Kidney epithelial cell (primary cell): ENCODE measurements around the gene ATF4. TPM values are rescaled to one million over a fixed set of nuclear protein-coding genes. Genes with fewer than 3 reads are reported as not detected.

Experiments
- DNase-seq: peaks from one replicate; pipeline ENCODE4 v3.0.0-alpha.2; 2010; ENCODE audit warnings: low read depth
- H3K27me3 ChIP-seq: 2 replicates; pipeline ENCODE4 v1.6.0; 2011; ENCODE audit warnings: low read length; ENCODE audit not compliant: control insufficient read depth, insufficient read depth
- H3K36me3 ChIP-seq: 2 replicates; pipeline ENCODE4 v1.5.1; 2011; ENCODE audit warnings: low read length; ENCODE audit not compliant: control insufficient read depth, insufficient read depth
- H3K4me3 ChIP-seq: 2 replicates; pipeline ENCODE4 v1.5.1; 2011; ENCODE audit warnings: low read depth, mild to moderate bottlenecking, control low read depth, low read length
- total RNA-seq: library from RNA; depleted of rRNA; stranded (reverse); fragments of >200 nt; gene quantifications from 2 replicates; pipeline ENCODE4 v1.2.3, GENCODE V29; 2015
- TF ChIP-seq, protein P1 (sequence below): IDR thresholded peaks from 2 replicates; pipeline ENCODE4 v1.5.1; 2011; ENCODE audit warnings: mild to moderate bottlenecking, moderate library complexity, low read length, control low read depth, inconsistent platforms; ENCODE audit not compliant: insufficient read depth, poor library complexity, severe bottlenecking

ATF4 gene
- total RNA-seq, 1 donor from 2014 or later = 763 TPM

DNA sequence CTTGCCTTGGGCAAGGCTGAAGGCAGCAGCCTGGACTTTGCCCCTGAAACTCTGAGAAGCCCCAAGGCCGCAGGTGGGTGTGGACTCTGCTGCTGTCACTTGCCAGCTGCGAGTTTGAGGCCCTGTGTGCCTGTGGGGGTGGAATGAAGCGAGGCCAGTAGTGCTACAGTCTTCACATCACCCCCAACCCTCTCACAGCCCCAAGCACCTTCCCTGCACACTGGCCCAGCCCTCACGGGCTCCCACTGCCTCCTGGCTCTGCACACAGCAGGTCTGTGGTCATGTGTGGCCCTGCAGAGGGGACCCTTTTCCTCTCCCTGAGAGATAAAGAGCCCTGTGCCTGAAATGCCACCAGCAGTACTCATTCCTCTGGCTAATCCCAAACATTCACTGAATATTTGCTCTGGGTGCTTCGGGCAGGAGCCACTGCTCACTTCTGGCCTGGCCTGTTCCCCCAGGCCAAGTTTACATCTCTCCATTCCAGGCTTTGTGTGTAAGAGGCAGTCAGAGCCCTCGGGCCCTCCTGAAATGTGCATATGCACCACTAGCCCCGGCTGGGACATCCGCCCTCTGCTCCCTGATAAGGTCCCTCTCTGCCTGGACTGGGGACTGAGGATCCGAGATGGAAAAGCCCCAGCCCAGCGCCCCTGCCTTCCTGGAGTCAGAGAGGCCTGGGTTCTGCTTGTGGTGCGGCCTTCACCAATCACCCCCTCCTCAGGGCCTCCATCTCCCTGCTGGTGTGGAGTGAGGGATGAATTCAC lies 45.8 kb upstream of the ATF4 start:
- TF ChIP-seq, protein P1, sequence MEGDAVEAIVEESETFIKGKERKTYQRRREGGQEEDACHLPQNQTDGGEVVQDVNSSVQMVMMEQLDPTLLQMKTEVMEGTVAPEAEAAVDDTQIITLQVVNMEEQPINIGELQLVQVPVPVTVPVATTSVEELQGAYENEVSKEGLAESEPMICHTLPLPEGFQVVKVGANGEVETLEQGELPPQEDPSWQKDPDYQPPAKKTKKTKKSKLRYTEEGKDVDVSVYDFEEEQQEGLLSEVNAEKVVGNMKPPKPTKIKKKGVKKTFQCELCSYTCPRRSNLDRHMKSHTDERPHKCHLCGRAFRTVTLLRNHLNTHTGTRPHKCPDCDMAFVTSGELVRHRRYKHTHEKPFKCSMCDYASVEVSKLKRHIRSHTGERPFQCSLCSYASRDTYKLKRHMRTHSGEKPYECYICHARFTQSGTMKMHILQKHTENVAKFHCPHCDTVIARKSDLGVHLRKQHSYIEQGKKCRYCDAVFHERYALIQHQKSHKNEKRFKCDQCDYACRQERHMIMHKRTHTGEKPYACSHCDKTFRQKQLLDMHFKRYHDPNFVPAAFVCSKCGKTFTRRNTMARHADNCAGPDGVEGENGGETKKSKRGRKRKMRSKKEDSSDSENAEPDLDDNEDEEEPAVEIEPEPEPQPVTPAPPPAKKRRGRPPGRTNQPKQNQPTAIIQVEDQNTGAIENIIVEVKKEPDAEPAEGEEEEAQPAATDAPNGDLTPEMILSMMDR = no peak
- no peak for DNase-seq
- Histone ChIP-seq H3K4me3 (no peak overlapping the region), H3K36me3 (no peaks in the 10 kb centered on the region), H3K27me3 (no peaks in the 10 kb centered on the region)

DNA sequence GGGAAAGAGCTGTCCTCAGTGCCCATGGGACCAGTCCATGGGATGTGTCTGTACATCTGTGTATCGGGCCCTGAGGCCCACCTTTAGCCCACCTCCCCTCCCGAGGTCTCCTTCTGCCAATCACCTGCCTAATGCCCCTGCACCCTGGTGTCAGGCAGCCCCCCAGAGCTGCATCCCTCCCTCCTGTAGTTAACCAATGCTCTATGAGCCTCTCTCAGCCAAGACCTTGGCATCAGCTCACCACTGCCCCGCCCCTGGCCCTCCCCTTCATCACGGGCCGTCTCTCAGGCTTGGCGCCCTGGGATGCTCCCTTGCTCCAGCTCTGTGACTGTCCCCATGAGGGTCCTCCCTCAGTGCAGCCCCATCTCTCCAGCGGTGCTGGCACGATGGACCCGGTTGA lies 45.0 kb upstream of the ATF4 start:
- DNase-seq = no peak
- H3K4me3 ChIP-seq = no peak overlapping the region
- H3K27me3 ChIP-seq = no peaks in the 10 kb centered on the region
- TF ChIP-seq, protein P1 = no peak
- H3K36me3 ChIP-seq = no peaks in the 10 kb centered on the region

- TF ChIP-seq, protein P1 = no peak
- Histone ChIP-seq H3K27me3 (no peaks in the 10 kb centered on the region), H3K36me3 (no peaks in the 10 kb centered on the region), H3K4me3 (no peak overlapping the region)
- DNase-seq = no peak
Measured at GRCh38 chr22:39475902-39476301, 44.5 kb upstream of the ATF4 start.

DNA sequence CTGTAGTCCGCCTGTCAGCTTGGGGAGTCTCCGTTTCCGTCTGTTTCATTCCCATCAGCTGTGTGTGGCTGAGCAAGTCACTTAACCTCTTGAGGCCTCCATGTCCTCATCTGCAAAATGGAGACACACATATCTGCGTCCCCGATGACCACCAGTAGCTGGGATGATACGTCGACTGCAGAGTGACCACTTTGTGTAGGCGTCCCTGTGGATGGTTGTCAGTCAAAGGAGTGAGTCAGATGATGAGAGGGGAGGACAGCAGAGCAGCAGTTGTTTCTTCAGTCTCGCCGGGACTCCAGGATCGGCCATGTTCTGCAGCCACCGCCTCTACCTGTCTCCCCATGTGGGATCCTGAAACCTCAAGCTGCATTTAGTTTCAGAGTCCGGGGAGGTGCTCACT lies 43.7 kb upstream of the ATF4 start:
- Histone ChIP-seq H3K4me3 (no peak overlapping the region), H3K36me3 (no peaks in the 10 kb centered on the region), H3K27me3 (no peaks in the 10 kb centered on the region)
- no peak for DNase-seq
- TF ChIP-seq, protein P1 = no peak

DNA sequence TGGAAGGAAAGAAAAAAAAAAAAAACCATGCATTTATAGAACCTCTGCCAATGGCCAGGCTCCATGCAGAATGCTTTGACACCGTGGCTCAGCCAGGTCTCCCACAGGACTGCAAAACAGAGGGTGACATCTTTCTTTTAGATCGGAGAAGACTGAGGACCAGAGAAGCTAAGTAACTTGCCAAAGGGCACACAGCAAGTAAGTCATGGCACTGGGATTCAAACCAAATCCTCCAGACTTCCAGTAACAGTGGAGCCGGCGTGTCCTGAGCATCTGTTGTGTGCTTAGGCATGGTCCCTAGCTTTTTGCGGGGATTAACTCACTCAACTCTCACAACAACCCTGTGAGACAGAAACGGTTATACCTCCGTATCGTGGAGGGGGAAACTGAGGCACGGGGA lies 42.8 kb upstream of the ATF4 start:
- Histone ChIP-seq H3K4me3 (no peak overlapping the region), H3K27me3 (no peaks in the 10 kb centered on the region), H3K36me3 (no peaks in the 10 kb centered on the region)
- no peak for DNase-seq
- TF ChIP-seq, protein P1 = no peak

- H3K27me3 ChIP-seq = no peaks in the 10 kb centered on the region
- no peaks in the 10 kb centered on the region for H3K36me3 ChIP-seq
- no peak for DNase-seq
- no peak overlapping the region for H3K4me3 ChIP-seq
- TF ChIP-seq, protein P1 = no peak
Measured at GRCh38 chr22:39478441-39478850, 41.9 kb upstream of the ATF4 start.
